ENCODE measurements around the gene TRPT1.

DNA sequence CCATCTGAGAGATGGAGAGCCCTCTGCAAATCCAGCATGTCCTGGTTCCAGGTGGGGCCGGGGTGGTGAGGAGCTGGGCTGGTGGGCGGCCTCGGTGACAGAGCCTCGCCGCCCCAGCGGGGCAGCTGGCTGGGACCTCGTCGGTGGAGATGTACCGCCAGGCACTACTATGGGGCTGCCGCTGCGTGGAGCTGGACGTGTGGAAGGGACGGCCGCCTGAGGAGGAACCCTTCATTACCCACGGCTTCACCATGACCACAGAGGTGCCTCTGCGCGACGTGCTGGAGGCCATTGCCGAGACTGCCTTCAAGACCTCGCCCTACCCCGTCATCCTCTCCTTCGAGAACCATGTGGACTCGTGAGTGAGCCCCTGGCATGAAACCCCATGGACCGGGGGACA is 32.4 kb upstream of the TRPT1 start:
- TF ChIP-seq POLR2A (IDR thresholded peaks at IDR 0.05) (no peak), CTCF (IDR thresholded peaks at IDR 0.05) (no peak)
